Medulla oblongata (tissue), 1 donor: Measurements from ENCODE around the gene SNX2.

Experiments
- DNase-seq: peaks from one replicate; pipeline ENCODE4 v3.0.0-alpha.2; 2015; ENCODE audit errors: extremely low spot score

SNX2 gene

GRCh38 chr5:122772446-122772845 lies 2.4 kb upstream of the SNX2 start:
- no peak for DNase-seq

- no peak for DNase-seq
Measured at GRCh38 chr5:122773619-122774018, 1.3 kb upstream of the SNX2 start.

GRCh38 chr5:122774519-122774860 lies 390 bp upstream of the SNX2 start:
- DNase-seq = no peak

DNA sequence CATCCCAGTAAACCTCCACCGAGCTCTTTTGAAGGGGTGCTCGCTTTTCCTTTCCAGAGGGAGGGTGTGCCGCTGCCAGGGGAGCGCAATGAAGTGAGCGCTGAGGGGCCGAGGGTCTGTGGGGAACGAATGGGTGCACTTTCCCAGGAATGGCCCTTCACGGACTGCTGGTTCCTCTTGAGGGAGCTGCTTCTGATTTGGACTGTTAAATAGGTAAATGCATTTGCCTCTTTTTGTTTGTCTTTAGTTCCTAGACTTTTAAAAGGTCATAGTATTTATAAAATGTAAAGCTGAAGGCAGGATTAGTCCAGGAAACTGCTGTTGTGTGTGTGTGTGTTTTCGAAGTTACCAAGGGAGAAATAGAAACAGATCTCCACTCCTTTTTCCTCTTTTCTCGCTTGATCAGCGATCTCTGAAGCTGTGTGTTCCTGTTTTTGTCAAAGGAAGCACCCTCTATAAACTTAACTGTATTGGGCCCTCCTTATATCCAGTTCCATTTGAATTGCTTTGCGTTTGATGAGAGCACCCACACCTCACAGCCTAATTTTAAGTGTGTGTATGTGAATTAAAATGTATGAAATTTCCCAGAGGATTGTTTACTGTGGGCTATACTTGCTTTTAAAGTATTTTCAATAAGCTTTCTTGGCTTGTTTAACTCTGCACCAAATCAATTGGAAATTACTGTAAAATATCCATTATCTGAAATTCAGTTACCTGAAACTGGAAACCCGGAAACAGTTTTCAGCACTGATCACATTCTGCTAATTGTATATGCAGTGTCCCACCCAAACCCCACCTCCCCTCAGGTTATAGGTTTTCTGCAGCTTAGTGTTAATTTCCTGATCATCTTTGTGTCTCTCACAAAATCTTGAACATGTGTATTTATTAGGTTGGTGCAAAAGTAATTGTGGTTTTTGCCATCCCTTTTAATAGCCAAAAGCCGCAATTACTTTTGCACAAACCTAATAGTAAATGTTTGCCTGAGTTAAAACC lies 966 bp downstream of the SNX2 start:
- peak; percentile 78 for DNase-seq

GRCh38 chr5:122778157-122778556 lies 3.3 kb downstream of the SNX2 start:
- DNase-seq = no peak

DNA sequence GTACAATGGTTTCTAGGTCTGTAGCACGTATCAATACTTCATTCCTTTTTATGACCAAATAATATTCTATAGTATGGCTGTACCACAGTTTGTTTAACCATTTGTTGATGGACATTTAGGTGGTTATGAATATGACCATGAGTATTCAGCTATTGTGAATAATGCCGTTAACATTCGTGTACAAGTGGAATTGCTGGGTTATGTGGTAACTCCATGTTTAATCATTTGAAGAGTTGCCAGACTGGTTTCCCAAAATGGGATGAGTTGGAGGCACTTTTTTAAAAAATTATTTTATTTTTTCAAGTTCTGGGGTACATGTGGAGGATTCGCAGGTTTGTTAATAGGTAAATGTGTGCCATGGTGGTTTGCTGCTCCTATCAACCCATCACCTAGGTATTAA lies 4.6 kb downstream of the SNX2 start:
- DNase-seq = no peak

DNA sequence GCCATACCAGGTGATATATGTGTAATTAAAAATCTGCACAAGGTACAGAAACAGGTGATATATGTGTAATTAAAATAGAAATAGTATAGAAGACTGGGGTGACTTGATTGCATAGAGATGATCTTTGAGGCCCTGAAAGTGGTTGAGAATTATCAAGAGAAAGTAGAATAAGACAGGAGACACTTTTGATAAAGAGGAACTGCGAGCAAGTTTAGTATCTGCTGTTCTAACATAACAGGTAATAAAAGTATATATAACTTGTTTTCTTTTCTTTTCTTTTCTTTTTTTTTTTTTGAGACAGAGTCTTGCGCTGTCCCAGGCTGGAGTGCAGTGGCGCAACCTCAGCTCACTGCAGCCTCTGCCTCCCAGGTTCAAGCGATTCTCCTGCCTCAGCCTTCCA lies 5.4 kb downstream of the SNX2 start:
- no peak for DNase-seq

GRCh38 chr5:122781465-122781864 lies 6.6 kb downstream of the SNX2 start:
- no peak for DNase-seq

DNA sequence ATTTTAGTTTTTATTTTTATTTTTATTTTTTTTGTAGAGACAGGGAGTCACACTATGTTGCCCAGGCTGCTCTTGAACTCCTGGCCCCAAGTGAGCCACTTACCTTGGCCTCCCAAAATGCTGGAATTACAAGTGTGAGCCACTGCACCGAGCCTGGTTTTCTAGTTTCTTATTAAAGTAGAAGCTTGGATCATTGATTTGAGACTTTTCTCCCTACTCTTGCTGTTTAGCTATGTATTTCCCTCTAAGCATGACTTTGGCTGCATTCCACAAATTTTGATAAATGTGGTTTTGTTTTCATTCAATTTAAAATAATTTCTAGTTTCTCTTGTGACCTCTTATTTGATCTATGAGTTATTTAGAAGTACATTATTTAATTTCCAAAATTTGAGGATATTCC lies 10.4 kb downstream of the SNX2 start:
- no peak for DNase-seq

DNA sequence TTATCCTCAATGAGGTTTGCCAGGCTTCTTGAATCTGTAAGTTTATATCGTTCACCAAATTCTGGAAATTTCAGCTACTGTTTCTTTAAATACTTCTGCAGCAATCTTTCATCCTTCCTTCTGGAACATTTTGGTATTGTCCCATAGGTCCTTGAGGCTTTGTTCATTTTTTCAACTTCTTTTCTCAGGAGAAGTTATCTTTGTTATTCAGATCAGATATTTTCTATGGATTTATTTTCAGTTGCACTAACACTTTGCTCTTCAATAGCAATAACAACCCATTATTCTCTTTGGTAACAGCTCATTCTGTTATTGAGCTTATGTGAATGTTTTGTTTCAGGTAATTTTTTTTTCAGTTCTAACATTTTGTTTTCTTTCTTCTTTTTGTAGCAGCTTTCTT lies 13.5 kb downstream of the SNX2 start:
- no peak for DNase-seq

DNA sequence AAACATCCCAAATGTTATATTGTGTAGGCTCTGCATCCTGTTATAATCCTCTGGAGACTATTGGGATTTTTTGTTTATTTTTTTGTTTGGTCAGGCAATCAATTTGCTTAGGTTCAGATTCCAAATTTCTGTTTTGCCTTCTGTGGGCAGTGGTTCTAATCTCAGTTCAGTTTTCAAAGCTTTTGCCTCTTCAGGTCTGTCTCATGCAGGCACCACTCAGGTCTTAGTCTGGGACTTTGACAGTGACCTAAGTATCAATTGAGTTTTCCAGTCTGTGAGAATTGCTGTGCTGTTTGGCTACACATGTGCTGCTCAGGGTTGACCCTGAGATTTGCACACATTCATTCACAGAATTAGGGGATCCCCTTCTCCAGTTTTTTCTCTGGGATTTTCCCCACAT lies 14.1 kb downstream of the SNX2 start:
- DNase-seq = no peak

- DNase-seq = no peak
Measured at GRCh38 chr5:122789461-122790171, 14.7 kb downstream of the SNX2 start.

GRCh38 chr5:122790354-122791103 lies 15.6 kb downstream of the SNX2 start:
- DNase-seq = no peak

DNA sequence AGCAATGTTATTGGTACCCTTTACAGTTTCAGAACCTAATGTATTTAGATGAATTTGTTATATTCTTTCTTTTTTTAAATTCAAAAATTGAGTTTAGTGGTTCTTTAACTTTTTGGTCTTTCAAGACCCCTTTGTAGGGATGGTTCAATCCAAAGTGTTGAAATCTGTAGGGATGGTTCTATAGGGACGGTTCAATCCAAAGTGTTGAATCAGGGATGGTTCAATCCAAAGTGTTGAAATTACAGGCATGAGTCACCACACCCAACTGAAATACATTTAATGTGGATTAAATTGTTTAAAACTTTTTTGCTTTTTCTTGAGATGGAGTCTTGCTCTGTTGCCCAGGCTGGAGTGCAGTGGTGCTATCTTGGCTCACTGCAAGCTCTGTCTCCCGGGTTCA lies 30.6 kb downstream of the SNX2 start:
- DNase-seq = no peak

- DNase-seq = no peak
Measured at GRCh38 chr5:122810405-122810804, 35.5 kb downstream of the SNX2 start.

DNA sequence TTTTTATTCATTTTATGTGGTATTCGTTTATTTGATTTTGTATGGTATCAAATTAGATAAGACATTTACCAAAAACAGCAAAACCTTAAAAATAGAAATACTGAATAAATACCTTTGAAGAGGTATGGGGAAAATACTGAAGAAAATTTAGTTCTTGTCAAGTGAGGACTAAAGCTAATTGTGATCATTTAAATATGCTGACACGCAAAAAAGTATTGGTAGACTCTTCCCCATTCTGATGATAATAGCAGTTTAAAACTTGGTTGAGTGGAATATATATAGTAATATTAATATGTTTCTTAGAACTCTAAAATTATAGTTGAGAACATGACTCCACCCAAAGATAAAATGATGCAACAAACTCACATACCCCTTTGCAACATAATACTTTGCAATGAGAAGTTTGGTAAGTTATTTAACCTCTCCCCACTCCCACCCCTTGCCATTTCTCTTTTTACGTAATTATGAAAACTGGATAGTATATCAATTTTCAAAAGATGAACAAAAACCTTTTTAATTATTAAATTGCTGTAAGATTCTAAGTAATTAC lies 40.4 kb downstream of the SNX2 start:
- DNase-seq = no peak

DNA sequence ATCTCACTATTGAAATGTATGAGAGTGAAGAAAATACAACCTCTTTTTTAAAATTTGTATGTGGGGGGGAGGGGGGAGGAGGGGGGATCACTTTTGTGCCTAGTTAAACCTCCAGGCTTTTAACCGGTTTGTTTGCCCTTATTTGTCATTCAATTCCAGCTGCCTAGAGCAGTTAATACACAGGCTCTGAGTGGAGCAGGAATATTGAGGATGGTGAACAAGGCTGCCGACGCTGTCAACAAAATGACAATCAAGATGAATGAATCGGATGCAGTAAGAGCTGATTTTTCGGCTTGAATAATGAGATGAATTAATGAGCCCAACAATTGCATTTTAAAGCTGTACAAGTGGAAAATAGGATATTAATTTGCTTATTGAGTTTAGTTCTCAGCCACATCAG lies 41.9 kb downstream of the SNX2 start:
- no peak for DNase-seq

- no peak for DNase-seq
Measured at GRCh38 chr5:122831984-122832383, 57.1 kb downstream of the SNX2 start.

DNA sequence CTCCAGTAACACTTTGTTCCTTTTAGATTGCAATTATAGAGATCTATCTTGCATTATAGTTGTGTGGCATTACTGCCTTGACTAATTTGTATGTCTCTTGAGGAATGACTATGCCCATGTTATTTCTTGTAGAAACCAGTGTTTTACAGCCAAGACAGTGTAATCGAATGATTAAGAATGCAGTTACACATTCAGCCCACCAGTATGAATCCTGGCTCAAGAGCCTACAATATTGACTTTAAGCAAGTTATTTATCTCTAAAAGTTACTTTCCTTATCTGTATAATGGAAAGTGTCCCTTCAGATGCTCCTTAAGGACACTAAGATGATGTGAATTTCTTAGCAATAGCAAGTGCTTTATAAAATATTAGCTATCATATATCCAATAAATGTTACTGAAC lies 60.8 kb downstream of the SNX2 start:
- no peak for DNase-seq

GRCh38 chr5:122836947-122837346 lies 62.1 kb downstream of the SNX2 start:
- no peak for DNase-seq

- no peak for DNase-seq
Measured at GRCh38 chr5:122839731-122840130, 64.9 kb downstream of the SNX2 start.

GRCh38 chr5:122842016-122842580 lies 67.2 kb downstream of the SNX2 start:
- DNase-seq = no peak
